ENCODE results near the gene TMEM30A.

GRCh38 chr6:75262716-75263400, 21.7 kb downstream of the TMEM30A start:
- TF ChIP-seq POLR2AphosphoS5 (IDR thresholded peaks at IDR 0.05; ENCODE audit: insufficient read depth, low read depth, low read length) (no peak), CTCF (IDR thresholded peaks at IDR 0.05; ENCODE audit: extremely low read depth in 1 of 2, insufficient read depth in 1 of 2, low read depth in 1 of 2, low read length in 2 of 2) (no peak), POLR2A (IDR thresholded peaks at IDR 0.05; ENCODE audit: low read depth, low read length) (no peak)

All from endothelial cell of umbilical vein (primary cell).